DMS79 treated with DMSO at 0.1 percent for 48 hours (cell line): ENCODE measurements around the gene SH2D2A.
A peak's percentile ranks its signal among the peaks of the same experiment; 100 is the strongest.

Experiments
- DNase-seq: peaks from one replicate; lab custom pipeline; 2025; lab: John Stamatoyannopoulos, UW

The SH2D2A gene

DNA sequence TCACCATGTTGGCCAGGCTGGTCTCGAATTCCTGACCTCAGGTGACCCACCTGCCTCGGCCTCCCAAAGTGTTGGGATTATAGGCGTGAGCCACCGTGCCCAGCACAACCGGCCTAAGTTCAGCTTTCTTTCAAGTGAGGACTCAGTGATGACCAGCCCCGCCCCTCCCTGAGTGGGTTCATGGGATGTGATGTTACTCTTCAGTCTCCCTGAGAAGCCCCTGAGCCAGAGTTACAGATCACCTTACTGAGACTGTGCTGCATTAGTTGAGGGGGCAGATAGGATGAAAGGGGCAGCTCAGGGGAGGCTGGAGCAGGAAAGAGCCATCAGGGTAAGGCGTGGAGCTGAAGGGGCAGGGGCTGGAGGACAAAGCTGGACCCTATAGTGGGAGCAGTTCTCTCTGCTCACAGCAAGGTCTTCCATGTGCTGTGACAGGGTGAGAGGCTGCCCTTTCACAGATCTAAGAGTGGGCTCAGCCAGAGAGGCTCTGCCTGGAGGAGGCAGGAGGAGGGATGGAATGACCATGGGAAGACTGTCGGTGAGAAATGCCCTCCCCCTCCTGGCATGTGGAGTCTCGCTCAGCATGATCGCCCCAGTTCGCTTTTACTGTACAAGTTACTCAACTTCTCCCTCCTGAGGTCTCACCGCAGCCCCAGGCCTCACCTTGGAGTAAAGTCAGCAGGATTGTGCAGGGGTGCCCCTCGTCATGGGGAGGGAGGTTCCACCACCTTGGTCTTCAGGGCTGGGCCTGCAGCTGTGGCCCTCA lies 13.4 kb downstream of the SH2D2A start:
- no peak for DNase-seq

DNA sequence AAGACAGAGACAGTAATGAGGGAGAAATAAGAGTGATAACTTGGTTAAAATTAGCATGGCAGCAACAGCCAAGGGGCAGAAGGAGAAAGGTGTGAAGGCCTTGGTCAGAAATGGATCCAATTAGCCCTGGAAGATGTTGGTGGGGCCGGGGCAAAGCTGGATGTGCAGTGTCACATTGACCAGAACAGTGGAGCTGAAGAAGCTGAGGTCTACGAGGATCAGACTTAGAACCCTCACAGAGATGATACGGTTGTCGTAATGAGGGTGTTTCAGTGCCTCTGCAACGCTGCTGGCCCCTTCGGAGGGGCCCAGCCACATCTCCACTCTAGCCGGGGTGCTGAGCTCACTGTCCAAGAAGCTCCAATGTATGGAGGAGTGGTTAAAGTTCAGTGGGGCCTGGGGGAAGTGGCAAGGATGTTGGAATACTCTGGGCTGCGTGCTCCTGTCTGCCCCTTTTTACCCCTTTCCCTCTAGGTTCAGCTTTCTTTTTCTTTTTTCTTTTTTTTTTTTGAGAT lies 14.2 kb downstream of the SH2D2A start:
- no peak for DNase-seq

DNA sequence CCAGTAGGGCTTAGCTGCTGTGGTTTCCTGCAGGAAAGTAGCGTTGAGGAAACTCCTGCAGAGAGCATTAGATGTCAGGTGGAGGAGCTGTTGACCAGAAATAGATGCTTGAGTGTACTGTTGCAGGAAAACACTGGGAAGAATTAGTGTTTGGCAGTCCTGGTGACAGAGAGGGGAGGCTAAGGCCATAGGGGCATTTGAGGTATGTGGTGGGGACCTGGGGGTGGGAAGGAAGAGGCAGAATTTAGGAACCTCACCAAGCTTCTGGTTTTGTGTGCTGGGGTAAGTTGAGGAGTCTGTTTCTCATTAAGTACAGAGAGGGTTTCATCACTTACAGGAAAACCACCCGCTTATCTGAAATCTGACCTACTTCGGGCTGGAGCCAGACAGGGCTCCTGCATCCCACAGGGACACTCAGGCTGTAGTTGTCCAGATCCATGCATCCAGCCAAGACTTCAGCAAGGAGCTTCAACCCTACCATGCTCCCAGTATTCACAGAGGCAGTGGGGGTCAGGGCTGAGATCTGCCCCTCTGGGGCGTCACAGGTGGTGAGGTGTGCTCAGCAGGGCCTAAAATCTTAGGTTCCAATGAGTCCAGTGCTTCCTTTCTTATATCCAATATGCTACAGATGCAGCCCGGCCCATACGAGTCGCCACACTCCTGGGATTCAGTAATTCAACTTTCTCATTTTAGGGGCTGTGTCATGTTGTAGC lies 15.1 kb downstream of the SH2D2A start:
- no peak for DNase-seq

DNA sequence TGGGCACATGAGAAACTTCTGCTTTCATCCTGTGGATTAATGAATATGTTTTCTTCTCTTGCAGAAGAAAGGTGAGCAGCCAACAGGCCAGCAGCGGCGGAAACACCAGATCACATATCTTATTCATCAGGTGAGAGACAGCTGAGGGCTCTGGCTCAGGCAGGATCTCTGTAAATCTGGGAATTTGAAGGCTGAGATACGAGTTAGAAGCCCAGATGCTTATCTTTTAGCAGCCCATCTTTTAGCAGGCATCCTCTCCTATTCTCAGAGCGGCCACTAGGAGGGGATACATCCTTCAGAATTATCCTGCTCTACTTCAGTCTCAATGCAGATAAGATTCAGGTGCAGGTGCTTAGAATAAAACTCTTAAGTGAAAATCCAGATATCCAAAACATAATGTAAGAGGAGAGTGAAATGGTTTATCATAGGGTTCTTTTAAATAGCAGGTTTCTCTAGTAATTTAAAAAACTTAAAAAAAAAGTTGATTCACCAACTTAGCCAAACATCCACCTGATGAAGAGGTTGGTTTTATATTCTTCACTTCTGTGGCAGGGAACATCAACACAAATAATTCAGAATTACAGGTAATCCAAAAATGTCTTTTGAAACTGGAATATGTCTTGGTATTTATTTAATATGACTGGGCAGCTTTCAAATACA lies 19.3 kb downstream of the SH2D2A start:
- DNase-seq, result peak; percentile 76

DNA sequence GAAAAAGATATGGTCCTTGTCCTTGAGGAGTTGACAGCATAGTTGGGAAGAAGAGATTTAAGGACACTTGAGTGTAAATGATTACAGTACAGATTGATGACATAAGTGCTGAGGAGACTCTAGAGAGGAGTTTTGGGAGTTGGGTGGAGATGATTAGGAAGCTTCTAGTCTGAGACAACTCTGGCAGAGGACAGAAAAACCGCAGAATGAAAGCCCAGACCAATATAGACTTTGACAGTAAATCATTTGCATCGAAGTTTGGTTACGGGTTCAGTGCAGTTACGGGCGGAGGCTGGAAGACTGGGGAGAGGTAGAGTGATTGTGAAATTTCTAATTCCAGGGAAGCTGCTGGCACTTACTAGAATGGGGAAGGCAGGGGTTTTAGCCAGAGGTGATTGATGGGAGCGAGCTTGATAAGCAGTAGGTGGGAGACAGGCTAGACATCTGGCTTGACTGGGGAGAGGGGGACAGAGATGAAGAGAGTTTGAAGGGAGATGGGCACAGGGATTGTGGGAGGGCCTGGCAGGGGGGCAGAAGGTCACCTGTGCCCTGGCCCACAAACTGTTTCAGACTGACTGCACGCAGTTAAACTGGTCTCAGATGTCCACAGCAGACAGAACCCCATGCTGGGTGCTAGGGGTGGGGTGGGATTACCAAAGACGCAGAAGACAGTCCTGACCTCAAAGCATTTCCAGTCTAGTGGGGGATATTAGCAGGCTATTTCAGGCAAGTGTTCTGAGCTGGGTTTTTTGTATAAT lies 20.1 kb downstream of the SH2D2A start:
- DNase-seq, result no peak

DNA sequence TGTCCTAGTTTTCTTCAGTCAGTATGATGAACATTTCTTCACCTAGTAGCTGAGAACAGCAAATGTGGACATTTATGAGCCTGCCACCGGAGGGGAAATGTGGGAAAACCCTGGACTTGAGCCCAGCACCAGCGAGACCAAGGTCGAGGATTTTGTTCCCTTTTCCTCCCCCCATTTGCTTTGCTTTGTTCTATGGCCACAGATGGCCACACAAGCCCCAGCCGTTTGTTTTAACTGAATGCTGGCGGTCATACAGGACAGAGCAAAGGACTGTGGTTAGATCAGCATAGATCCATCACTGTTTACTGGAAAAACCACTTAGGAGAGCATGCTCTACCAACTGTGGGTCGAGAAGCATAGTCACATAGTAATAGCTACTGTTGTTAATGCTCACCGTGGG lies 20.9 kb downstream of the SH2D2A start:
- no peak for DNase-seq

DNA sequence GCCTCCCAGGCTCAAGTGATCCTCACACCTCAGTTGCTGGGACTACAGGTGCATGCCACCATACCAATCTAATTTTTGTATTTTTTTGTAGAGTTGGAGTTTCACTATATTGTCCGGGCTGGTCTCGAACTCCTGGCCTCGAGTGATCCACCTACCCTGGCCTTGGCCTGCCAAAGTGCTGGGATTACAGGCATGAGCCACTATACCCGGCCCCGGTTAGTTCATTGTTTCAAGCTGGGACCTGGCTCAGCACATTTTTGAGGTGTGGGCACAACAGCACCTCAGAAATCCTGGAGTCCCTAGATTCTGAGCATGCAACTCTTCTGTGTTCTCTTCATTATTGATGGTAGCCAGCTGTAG lies 21.3 kb downstream of the SH2D2A start:
- no peak for DNase-seq

DNA sequence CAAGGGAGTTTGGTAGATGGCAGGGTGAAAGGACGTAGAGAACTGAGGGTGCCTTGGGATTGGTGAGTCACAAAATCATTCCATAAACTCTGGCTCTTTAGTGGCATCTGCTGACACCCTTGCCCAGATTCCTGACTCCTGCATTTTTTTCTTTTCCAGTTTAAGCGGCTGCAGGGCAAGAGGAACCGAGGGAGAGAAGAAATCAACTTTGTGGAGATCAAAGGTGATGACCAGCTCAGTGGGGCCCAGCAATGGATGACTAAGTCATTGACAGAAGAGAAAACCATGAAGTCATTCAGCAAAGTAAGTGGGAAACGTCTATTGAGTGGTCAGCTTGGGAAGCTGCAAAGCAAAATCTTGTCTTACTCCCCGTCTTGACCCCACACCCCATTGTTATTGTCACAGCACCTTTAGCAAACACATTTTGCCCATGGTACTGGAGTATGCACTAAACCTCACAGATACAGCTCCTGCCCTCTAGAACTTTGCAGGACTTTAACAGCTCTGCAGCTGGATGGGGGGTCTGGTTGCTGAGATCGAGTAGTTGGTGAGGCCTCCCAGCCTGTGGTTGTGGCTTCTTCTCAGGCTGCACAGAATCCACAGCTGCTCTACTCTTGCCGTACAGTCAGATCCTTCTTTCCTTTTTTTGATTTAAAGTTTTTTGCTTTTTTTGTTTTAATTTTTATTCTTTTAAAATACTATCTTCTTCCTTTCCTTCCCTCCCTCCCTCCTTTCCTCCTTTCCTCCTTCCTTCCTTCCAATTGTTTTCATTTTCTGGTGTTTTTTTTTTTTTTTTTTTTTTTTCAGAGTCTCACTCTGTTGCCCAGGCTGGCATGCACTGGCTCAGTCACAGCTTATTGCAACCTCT lies 21.9 kb downstream of the SH2D2A start:
- DNase-seq, result no peak

DNA sequence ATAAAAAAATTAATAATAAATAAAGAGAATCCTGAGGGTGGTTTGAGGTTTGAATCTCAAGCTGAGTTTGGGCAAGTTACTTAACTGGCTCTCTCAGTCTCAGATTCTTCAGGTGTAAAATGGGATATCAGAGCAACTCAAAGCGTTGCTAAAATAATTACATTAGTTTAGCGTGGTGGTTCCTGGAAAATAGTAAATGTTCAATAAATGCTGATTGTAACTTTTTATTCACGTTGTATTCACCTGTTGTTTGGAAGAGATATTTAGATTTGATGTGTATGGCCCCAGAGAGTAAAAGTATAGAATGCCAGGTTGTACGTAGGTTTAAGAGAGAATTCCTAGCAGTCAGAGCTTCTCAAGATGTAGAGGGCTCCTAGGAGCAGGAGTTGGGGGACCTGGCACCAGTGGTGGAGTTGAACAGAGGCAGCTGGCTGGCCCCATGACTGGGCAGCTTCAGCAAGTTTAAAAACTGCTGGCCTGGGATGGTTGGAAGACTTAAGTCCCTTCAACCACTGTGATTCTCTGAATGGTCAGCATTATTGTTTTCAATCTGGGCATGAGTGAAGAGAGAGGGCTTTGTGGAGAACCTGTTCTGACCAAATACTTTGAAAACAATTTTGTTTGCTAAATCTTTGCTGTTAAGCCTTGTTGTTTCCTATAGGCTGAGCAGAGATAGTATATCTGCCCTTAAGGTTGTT lies 26.9 kb downstream of the SH2D2A start:
- no peak for DNase-seq

DNA sequence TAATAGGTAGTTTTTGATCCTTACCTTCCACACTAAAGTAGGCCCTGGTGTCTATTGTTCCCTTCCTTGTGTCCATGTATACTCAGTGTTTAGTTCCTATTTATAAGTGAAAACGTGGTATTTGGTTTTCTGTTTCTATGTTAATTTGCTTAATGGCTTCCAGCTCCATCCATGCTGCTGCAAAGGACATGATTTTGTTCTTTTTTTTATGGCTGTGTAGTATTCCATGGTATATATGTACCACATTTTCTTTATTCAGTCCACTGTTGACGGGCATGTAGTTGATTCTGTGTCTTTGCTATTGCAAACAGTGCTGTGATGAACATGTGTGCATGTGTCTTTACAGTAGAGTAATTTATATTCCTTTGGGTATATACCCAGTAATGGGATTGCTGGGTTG lies 28.5 kb downstream of the SH2D2A start:
- DNase-seq, result no peak

DNA sequence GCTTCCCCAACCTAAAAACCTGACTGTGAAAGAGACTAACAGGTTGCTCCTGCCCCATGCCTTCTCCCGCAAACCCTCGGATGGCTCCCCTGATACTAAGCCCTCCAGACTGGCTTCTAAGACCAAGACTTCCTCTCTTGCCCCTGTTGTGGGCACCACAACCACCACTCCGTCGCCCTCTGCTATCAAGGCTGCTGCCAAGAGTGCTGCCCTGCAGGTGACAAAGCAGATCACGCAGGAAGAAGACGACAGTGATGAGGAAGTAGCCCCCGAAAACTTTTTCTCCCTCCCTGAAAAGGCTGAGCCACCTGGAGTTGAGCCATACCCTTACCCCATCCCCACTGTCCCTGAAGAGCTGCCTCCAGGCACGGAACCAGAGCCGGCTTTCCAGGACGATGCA lies 30.0 kb downstream of the SH2D2A start:
- DNase-seq, result no peak

DNA sequence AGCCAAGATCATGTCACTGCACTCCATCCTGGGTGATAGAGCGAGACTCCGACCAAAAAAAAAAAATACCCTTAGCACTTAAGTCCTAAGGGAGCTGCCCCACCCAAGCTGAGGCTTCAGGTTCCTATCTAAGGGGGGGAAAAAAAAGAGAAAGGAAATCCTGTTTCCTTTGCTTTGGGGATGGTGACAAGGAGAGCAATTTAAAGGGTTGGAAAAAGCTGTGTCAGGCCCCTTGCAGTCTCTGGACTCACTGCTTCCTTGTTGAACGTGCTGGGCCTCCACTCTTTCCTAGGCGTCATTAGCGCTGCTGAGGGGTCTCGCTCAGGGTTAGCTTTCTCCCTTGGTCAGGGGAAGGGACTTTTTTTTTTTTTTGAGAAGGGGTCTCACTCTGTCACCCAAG lies 31.2 kb downstream of the SH2D2A start:
- DNase-seq, result no peak

DNA sequence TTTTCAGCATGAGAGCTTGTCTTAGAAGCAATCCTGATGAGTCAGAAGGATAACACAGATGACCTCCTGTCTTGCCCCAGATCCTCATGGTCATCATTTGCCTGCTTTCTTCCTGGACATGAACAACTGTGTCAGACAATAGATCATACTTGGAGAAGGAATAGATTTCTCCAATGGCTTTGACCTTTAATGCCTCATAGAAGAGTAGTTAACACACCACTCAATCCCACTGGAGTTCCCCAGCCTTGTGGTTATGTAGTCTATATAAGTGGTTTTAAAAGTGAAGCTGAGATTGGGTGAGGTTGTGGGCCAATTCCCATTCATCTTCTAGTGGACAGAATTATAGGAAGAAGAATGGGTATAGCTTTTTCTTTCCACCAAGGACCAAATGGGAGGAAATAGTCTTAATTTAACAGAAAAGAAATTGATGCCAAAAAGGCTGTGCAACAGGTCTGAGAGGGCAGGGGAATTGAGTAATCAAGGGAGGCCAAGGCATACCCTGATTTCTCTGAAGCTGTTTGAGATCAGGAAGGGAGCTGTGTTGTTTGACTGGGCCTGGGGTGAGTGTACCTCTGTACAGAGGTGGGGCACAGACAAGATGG lies 35.0 kb downstream of the SH2D2A start:
- no peak for DNase-seq

DNA sequence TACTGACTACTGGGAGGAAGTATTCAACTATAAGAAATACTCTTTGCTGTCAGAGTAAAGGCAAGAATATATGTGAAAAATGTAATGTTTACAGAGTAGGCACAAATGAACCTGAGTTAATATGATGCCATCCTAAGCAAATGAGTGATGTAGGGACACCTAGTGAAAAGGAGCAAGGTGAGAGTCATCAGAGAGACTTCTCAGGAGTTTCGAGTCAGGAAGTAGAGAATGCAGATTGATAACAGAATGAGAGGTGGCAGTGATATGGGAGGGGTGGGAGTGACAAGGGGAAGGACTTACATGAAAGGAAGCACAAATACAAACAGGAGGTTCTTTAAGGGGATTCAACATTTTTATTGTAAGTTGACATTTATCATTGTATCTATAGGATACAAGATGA lies 39.1 kb downstream of the SH2D2A start:
- no peak for DNase-seq

DNA sequence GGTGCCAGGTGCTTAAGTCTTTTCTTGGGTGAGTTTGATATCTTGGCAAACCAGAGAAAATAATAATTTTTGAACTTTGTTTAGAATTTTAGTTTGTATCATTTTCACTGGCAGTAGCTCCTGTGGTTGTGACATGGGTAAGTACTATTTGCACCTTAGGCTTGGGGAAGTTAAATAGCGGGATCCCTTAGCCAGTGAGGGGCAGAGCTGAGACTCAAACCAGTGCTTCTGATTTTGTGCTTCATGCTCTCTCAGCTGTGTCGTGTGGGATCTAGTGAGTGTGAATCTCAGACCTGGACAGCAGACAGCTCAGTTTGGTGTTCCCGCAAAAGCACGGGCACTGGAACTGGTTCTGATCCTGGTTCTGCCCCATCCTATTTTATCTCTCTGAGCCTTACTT lies 39.7 kb downstream of the SH2D2A start:
- no peak for DNase-seq

DNA sequence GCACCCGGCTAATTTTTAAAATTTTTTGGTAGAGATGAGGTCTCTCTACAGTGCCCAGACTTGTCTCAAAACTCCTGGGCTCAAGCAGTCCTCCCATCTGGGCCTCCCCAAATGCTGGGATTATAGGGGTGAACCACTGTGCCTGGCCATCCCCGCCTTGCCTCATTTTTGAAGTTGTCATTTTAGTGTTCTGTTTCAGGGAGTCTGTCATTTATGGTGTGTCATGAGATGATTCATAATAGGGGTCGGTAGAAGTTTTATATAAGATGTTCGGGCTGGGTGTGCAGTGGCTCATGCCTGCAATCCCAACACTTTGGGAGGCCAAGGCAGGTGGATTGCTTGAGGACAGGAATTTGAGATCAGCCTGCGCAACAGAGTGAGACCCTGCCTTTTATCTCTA lies 40.8 kb downstream of the SH2D2A start:
- no peak for DNase-seq

DNA sequence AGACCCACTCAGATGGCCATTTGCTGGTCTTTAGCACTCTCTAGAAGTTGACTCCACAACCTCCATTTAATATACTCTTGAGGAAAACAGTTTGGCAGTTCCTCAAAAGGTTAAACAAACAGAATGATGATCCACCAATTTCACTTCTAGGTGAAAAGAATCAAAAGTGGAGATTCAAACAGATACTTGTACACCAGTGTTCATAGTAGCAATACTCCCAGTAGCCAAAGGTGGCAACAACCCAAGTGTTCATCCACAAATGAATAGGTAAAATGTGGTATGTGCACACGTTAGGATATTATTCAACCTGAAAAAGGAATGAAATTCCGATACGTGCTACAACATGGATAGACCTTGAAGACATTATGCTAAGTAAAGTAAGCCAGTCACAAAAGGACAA lies 43.0 kb downstream of the SH2D2A start:
- DNase-seq, result no peak

DNA sequence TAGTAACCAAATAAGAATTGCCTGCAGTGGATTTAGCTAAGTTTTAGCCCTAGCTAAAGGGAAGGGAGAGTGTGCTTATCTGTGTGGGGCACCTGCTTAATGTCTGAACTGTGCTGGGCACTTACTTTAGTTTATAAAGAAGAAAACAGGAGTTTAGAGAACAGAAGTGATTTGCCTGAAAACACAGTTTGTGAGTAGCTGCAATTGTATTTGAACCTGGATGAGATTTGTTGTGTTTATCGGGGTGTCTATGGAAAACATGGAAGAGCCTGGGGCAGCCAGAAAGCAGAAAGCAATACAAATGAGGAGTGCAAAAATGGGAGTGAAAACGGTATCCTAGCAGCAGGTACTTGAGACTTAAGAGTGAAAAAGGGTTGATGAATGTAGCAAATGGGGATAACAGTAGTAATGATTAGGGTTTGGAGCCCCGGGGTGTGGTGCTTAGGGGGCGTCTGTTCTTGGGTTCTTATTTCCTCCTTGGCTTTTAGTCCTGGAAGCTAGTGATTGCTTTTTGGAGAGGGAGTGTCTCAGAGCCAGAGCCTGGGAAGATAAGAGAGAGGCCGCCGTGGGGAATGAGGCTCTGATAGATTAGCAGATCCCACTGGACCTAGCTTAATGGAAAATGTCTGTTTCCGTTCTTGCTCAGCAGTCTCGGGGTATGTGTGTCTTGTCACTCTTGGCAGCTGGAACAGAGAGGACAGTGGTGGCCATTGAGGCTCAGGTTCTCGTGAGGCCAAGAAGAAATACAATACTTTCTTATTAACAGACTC lies 43.7 kb downstream of the SH2D2A start:
- DNase-seq, result peak; percentile 16

DNA sequence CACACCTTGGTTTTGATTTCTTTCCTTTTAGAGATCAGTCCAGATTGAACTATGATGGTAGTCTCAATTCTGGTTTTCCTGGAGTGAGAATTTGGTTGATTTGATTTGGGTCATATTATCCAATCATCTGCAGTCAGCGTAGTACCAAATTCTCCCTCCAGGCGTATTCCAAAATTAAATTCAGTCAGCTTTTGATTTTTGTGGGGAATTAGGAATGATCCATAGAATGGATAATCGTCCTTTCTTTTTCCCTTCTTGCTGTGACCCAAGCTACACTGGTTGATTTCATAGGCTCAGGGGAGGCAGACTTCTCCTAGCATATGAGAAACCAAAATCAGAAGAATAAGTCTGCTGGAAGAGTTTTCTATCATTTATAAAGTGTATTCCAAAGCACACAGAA lies 44.4 kb downstream of the SH2D2A start:
- DNase-seq, result no peak
